HepG2 (cell line): ENCODE results near the gene COA5. TPM values are rescaled to one million over a fixed set of nuclear protein-coding genes. Genes with fewer than 3 reads are reported as not detected.

Source experiments
- HOXA5 ChIP-seq: sonication (generic); formaldehyde crosslinking; IDR thresholded peaks from 2 replicates; pipeline ENCODE4 v1.4.0; 2020; ENCODE audit warnings: missing genetic modification reagents
- MXI1 ChIP-seq: IDR thresholded peaks from 3 replicates; pipeline ENCODE4 v1.6.1; 2012; ENCODE audit warnings: low read depth, low read length, inconsistent platforms, borderline replicate concordance
- SATB2 ChIP-seq: sonication (generic); formaldehyde crosslinking; IDR thresholded peaks from 2 replicates; pipeline ENCODE4 v1.5.0; 2020; ENCODE audit warnings: missing genetic modification reagents
- SIX1 ChIP-seq: sonication (generic); formaldehyde crosslinking; IDR thresholded peaks from 2 replicates; pipeline ENCODE4 v1.4.0; 2020; ENCODE audit warnings: missing genetic modification reagents, borderline replicate concordance
- ZEB1 ChIP-seq: IDR thresholded peaks from 2 replicates; pipeline ENCODE4 v1.6.1; 2012; ENCODE audit warnings: mild to moderate bottlenecking, low read depth, inconsistent platforms; ENCODE audit not compliant: insufficient replicate concordance
- ZFP1 ChIP-seq: IDR thresholded peaks from 2 replicates; pipeline ENCODE4 v1.6.1; 2016
- ZFP36 ChIP-seq: fragments of 150-350 bp; IDR thresholded peaks from 2 replicates; pipeline ENCODE4 v1.6.1; 2018; ENCODE audit warnings: borderline replicate concordance, low read length, low read depth; ENCODE audit not compliant: partially characterized antibody
- ZNF143 ChIP-seq: sonication (generic); formaldehyde crosslinking; IDR thresholded peaks from 2 replicates; pipeline ENCODE4 v1.4.0; 2020; ENCODE audit warnings: missing genetic modification reagents
- ZNF34 ChIP-seq: sonication (generic); formaldehyde crosslinking; IDR thresholded peaks from 2 replicates; pipeline ENCODE4 v1.4.0; 2020; ENCODE audit warnings: mild to moderate bottlenecking, missing genetic modification reagents, borderline replicate concordance
- ZNF484 ChIP-seq: sonication (generic); formaldehyde crosslinking; IDR thresholded peaks from 2 replicates; pipeline ENCODE4 v1.5.1; 2020; ENCODE audit warnings: mild to moderate bottlenecking, low read depth, missing genetic modification reagents, borderline replicate concordance
- ZSCAN21 ChIP-seq: sonication (generic); formaldehyde crosslinking; IDR thresholded peaks from 2 replicates; pipeline ENCODE4 v1.8.0; 2022; ENCODE audit warnings: mild to moderate bottlenecking, missing genetic modification reagents, moderate library complexity, borderline replicate concordance
- polyA plus RNA-seq, 8 experiments: library from polyadenylated mRNA; depleted of rRNA in 3 of 8; stranded (reverse) in 7 of 8; unstranded in 1 of 8; fragments of >200 nt; fragmentation: Illumina TruSeq in 4 of 8; extraction: Trizol in 4 of 8; gene quantifications; 2 replicates each; pipeline versions ENCODE4 v1.2.1 to v1.2.3, GENCODE V29; 2011 to 2016; ENCODE audit warnings: low read depth in 4 of 8, missing spikeins in 1 of 8, mixed read lengths in 1 of 8; ENCODE audit not compliant: insufficient read depth in 1 of 8
- total RNA-seq, 5 experiments: library from RNA; depleted of rRNA; stranded (reverse); fragments of >200 nt; fragmentation: Illumina TruSeq; extraction: Trizol; gene quantifications; 2 replicates each; pipeline ENCODE4 v1.2.3, GENCODE V29; 2016; ENCODE audit warnings: low read depth in 1 of 5
- TF ChIP-seq, protein P1 (sequence below): sonication (generic); formaldehyde crosslinking; IDR thresholded peaks from 2 replicates; pipeline ENCODE4 v1.5.1; 2020; ENCODE audit warnings: mild to moderate bottlenecking, moderate library complexity, missing genetic modification reagents
- TF ChIP-seq, protein P2 (sequence below): sonication (generic); formaldehyde crosslinking; IDR thresholded peaks from 2 replicates; pipeline ENCODE4 v1.4.0; 2020; ENCODE audit warnings: mild to moderate bottlenecking, missing genetic modification reagents
- TF ChIP-seq, protein P3 (sequence below): sonication (generic); formaldehyde crosslinking; IDR thresholded peaks from 2 replicates; pipeline ENCODE4 v1.4.0; 2020; ENCODE audit warnings: low read depth, mild to moderate bottlenecking, missing genetic modification reagents
- TF ChIP-seq, protein P4 (sequence below): sonication (generic); formaldehyde crosslinking; IDR thresholded peaks from 2 replicates; pipeline ENCODE4 v1.4.0; 2020; ENCODE audit warnings: missing genetic modification reagents
- TF ChIP-seq, protein P5 (sequence below): sonication (generic); formaldehyde crosslinking; IDR thresholded peaks from 2 replicates; pipeline ENCODE4 v1.5.0; 2020; ENCODE audit warnings: missing genetic modification reagents

Gene COA5
- total and polyA plus RNA-seq, 2 of the 13 experiments (the other 11 are each of a cell fraction or from before 2014, with no cell fraction given) = 43.6 to 64.5 TPM

DNA sequence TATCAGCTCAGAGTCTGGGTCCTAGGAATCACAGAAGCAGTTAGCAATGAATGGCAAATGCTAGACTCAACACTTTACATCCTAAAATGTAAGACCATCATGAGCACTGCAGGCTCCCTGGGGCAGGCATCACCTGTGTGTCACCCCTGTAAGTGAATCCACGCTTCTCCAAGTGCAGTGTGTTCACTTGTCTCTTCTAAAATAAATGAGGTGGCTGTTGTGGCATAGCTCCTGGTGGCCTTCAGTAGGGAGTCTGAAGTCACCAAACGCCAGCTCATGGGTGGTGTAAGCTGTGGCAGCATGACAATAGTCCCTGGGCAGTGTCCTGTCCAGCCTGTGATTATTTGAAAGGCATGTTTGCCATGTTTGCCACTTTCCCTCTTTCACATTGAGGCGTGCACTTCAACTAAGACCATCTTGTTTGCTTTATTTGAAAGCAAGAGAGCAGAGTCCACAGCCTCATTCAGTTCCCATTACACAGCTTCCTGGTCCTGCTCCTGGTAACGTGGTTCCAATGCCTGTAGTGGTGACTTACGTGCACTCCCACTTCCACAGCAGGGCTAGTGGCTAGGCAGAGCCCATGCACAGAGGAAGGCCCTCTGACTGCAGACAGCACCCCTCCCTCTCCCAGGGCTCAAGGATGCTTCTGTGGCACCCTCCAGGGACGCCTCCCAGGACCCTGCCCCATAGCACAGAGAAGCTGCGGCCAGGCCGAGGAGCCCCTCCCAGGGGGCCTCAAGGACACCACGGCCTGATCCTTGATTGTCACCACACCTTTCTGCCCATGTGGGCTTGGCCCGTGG lies 24.3 kb downstream of the COA5 start (continued):
- TF ChIP-seq, protein P1, sequence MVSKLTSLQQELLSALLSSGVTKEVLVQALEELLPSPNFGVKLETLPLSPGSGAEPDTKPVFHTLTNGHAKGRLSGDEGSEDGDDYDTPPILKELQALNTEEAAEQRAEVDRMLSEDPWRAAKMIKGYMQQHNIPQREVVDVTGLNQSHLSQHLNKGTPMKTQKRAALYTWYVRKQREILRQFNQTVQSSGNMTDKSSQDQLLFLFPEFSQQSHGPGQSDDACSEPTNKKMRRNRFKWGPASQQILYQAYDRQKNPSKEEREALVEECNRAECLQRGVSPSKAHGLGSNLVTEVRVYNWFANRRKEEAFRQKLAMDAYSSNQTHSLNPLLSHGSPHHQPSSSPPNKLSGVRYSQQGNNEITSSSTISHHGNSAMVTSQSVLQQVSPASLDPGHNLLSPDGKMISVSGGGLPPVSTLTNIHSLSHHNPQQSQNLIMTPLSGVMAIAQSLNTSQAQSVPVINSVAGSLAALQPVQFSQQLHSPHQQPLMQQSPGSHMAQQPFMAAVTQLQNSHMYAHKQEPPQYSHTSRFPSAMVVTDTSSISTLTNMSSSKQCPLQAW = peak; percentile 78; the same call in 1 of the 2 replicates
- TF ChIP-seq ZSCAN21 (CRISPR knock-in tag) (peak; percentile 67), ZEB1 (no peak), HOXA5 (no peak), SATB2 (CRISPR knock-in tag) (no peak), ZFP1 (CRISPR knock-in tag) (no peak), ZFP36 (no peak), ZNF34 (CRISPR knock-in tag) (0 out of 2 replicates have a peak, but pooled peaks have one; percentile 43), ZNF143 (CRISPR knock-in tag) (peak; percentile 45; the same call in 1 of the 2 replicates), ZNF484 (CRISPR knock-in tag) (no peak), SIX1 (CRISPR knock-in tag) (no peak), MXI1 (peak; percentile 95)
- TF ChIP-seq, protein P2, sequence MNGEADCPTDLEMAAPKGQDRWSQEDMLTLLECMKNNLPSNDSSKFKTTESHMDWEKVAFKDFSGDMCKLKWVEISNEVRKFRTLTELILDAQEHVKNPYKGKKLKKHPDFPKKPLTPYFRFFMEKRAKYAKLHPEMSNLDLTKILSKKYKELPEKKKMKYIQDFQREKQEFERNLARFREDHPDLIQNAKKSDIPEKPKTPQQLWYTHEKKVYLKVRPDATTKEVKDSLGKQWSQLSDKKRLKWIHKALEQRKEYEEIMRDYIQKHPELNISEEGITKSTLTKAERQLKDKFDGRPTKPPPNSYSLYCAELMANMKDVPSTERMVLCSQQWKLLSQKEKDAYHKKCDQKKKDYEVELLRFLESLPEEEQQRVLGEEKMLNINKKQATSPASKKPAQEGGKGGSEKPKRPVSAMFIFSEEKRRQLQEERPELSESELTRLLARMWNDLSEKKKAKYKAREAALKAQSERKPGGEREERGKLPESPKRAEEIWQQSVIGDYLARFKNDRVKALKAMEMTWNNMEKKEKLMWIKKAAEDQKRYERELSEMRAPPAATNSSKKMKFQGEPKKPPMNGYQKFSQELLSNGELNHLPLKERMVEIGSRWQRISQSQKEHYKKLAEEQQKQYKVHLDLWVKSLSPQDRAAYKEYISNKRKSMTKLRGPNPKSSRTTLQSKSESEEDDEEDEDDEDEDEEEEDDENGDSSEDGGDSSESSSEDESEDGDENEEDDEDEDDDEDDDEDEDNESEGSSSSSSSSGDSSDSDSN (CRISPR knock-in tag) = peak; percentile 59; the same call in 1 of the 2 replicates
- TF ChIP-seq, protein P3, sequence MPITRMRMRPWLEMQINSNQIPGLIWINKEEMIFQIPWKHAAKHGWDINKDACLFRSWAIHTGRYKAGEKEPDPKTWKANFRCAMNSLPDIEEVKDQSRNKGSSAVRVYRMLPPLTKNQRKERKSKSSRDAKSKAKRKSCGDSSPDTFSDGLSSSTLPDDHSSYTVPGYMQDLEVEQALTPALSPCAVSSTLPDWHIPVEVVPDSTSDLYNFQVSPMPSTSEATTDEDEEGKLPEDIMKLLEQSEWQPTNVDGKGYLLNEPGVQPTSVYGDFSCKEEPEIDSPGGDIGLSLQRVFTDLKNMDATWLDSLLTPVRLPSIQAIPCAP (CRISPR knock-in tag) = 0 out of 2 replicates have a peak, but pooled peaks have one; percentile 19
- TF ChIP-seq, protein P4, sequence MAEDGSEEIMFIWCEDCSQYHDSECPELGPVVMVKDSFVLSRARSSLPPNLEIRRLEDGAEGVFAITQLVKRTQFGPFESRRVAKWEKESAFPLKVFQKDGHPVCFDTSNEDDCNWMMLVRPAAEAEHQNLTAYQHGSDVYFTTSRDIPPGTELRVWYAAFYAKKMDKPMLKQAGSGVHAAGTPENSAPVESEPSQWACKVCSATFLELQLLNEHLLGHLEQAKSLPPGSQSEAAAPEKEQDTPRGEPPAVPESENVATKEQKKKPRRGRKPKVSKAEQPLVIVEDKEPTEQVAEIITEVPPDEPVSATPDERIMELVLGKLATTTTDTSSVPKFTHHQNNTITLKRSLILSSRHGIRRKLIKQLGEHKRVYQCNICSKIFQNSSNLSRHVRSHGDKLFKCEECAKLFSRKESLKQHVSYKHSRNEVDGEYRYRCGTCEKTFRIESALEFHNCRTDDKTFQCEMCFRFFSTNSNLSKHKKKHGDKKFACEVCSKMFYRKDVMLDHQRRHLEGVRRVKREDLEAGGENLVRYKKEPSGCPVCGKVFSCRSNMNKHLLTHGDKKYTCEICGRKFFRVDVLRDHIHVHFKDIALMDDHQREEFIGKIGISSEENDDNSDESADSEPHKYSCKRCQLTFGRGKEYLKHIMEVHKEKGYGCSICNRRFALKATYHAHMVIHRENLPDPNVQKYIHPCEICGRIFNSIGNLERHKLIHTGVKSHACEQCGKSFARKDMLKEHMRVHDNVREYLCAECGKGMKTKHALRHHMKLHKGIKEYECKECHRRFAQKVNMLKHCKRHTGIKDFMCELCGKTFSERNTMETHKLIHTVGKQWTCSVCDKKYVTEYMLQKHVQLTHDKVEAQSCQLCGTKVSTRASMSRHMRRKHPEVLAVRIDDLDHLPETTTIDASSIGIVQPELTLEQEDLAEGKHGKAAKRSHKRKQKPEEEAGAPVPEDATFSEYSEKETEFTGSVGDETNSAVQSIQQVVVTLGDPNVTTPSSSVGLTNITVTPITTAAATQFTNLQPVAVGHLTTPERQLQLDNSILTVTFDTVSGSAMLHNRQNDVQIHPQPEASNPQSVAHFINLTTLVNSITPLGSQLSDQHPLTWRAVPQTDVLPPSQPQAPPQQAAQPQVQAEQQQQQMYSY (CRISPR knock-in tag) = no peak
- TF ChIP-seq, protein P5, sequence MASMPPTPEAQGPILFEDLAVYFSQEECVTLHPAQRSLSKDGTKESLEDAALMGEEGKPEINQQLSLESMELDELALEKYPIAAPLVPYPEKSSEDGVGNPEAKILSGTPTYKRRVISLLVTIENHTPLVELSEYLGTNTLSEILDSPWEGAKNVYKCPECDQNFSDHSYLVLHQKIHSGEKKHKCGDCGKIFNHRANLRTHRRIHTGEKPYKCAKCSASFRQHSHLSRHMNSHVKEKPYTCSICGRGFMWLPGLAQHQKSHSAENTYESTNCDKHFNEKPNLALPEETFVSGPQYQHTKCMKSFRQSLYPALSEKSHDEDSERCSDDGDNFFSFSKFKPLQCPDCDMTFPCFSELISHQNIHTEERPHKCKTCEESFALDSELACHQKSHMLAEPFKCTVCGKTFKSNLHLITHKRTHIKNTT (CRISPR knock-in tag) = no peak
